HepG2 (cell line): ENCODE measurements around the gene SYNGAP1. TPM values are rescaled to one million over a fixed set of nuclear protein-coding genes. Genes with fewer than 3 reads are reported as not detected.

Experiments
- ATAC-seq: fragments of 200-7000 bp; cut with Tn5 transposase; 3 replicates; pipeline ENCODE4 v1.9.1; 2020; ENCODE audit warnings: mild to moderate bottlenecking, moderate library complexity
- BruUV-seq: library from RNA; stranded (reverse); fragments of 400-500 nt; replicated peaks from 2 replicates; lab custom pipeline; 2021; lab: Mats Ljungman, UMichigan
- CTCF ChIA-PET: fragments of 300-600 bp; formaldehyde crosslinking; extraction: SDS; loops from one replicate; lab custom pipeline; 2021; ENCODE audit warnings: low total read pairs, inconsistent platforms, low intra/inter-chr PET ratio; lab: Yijun Ruan, JAX
- POLR2A ChIA-PET: fragments of 350-600 bp; sonication (Branson Sonifier 250); formaldehyde crosslinking; loops from one replicate; lab custom pipeline; 2020; ENCODE audit warnings: antibody characterized with exemption, inconsistent platforms; lab: Yijun Ruan, JAX
- DNase-seq: peaks from one replicate; pipeline ENCODE4 v3.0.0-alpha.2; 2015; ENCODE audit warnings: low spot score
- FAIRE-seq: peaks from 3 replicates; lab custom pipeline; 2011; peaks lifted over from hg19 to GRCh38; lab: Jason Lieb, UNC
- H2AFZ ChIP-seq: one replicate; pipeline ENCODE4 v1.6.1; 2011; ENCODE audit warnings: low read length, inconsistent platforms
- H3K27ac ChIP-seq: fragments of 300-600 bp; 3 replicates; pipeline ENCODE4 v1.8.0; 2011; ENCODE audit warnings: mixed run types, mild to moderate bottlenecking, mixed read lengths, low read length, inconsistent platforms; ENCODE audit not compliant: insufficient read depth; ENCODE audit errors: extremely low read length
- H3K27me3 ChIP-seq, 2 experiments: fragments of 200-600 bp in 1 of 2; 2 replicates in 1 of 2; 3 replicates in 1 of 2; pipeline versions ENCODE4 v1.6.0 to v1.8.0; 2011; ENCODE audit warnings: low read length in 2 of 2, mild to moderate bottlenecking in 2 of 2, moderate library complexity in 2 of 2, inconsistent platforms in 1 of 2; ENCODE audit not compliant: insufficient read depth in 2 of 2, control insufficient read depth in 1 of 2
- H3K36me3 ChIP-seq, 2 experiments: fragments of 200-600 bp in 1 of 2; replicated peaks in 1 of 2; 2 replicates in 1 of 2; 3 replicates in 1 of 2; pipeline versions ENCODE4 v1.5.1 to v1.8.0; 2011; ENCODE audit warnings: low read length in 2 of 2, inconsistent platforms in 1 of 2; ENCODE audit not compliant: insufficient read depth in 2 of 2, control insufficient read depth in 1 of 2
- H3K4me1 ChIP-seq: 2 replicates; pipeline ENCODE4 v1.5.1; 2012; ENCODE audit warnings: low read length, inconsistent platforms; ENCODE audit not compliant: insufficient read depth
- H3K4me2 ChIP-seq: 2 replicates; pipeline ENCODE4 v1.6.0; 2011; ENCODE audit warnings: low read depth, low read length, inconsistent platforms
- H3K4me3 ChIP-seq, 3 experiments: fragments of 200-600 bp in 1 of 3; sonication (generic), shearing (Covaris generic) in 1 of 3; replicated peaks in 1 of 3; 2 replicates each; pipeline ENCODE4 v1.5.1; 2011 to 2016; ENCODE audit warnings: low read length in 3 of 3, inconsistent platforms in 2 of 3, low read depth in 2 of 3, mild to moderate bottlenecking in 2 of 3, control low read depth in 1 of 3, mixed read lengths in 1 of 3; ENCODE audit not compliant: insufficient read depth in 1 of 3
- H3K79me2 ChIP-seq: one replicate; pipeline ENCODE4 v1.6.1; 2011; ENCODE audit warnings: low read length, inconsistent platforms; ENCODE audit not compliant: insufficient read depth
- H3K9ac ChIP-seq: 2 replicates; pipeline ENCODE4 v1.6.0; 2011; ENCODE audit warnings: mild to moderate bottlenecking, low read depth, low read length, inconsistent platforms; ENCODE audit not compliant: insufficient read depth
- H3K9me3 ChIP-seq: 2 replicates; pipeline ENCODE4 v1.5.1; 2012; ENCODE audit warnings: mild to moderate bottlenecking, low read length
- H4K20me1 ChIP-seq: 2 replicates; pipeline ENCODE4 v1.6.0; 2011; ENCODE audit warnings: inconsistent platforms, mild to moderate bottlenecking, low read length, moderate library complexity; ENCODE audit not compliant: insufficient read depth
- HMG20B ChIP-seq: conservative IDR thresholded peaks from 2 replicates; pipeline ENCODE4 v1.6.1; 2016; ENCODE audit warnings: missing genetic modification reagents, missing compliant biosample characterization
- KLF12 ChIP-seq: sonication (generic); formaldehyde crosslinking; IDR thresholded peaks from 2 replicates; pipeline ENCODE4 v1.4.0; 2020; ENCODE audit warnings: missing genetic modification reagents, borderline replicate concordance
- KMT2B ChIP-seq: IDR thresholded peaks from 2 replicates; pipeline ENCODE4 v1.6.1; 2016; ENCODE audit warnings: missing genetic modification reagents, missing compliant biosample characterization
- MIXL1 ChIP-seq: IDR thresholded peaks from 2 replicates; pipeline ENCODE4 v1.6.1; 2016
- ONECUT2 ChIP-seq: sonication (generic); formaldehyde crosslinking; IDR thresholded peaks from 2 replicates; pipeline ENCODE4 v1.4.0; 2020; ENCODE audit warnings: missing genetic modification reagents
- RFXANK ChIP-seq: IDR thresholded peaks from 2 replicates; pipeline ENCODE4 v1.6.1; 2016
- SCMH1 ChIP-seq: sonication (generic); formaldehyde crosslinking; IDR thresholded peaks from 2 replicates; pipeline ENCODE4 v1.9.0; 2021; ENCODE audit warnings: missing genetic modification reagents, mild to moderate bottlenecking, borderline replicate concordance
- SIN3A ChIP-seq: IDR thresholded peaks from 2 replicates; pipeline ENCODE4 v1.6.1; 2011; ENCODE audit warnings: low read depth, mild to moderate bottlenecking, control low read depth, low read length, borderline replicate concordance
- SIN3B ChIP-seq: fragments of 150-350 bp; IDR thresholded peaks from 2 replicates; pipeline ENCODE4 v1.6.1; 2014; ENCODE audit warnings: low read length
- STAG1 ChIP-seq: sonication (generic); formaldehyde crosslinking; IDR thresholded peaks from 2 replicates; pipeline ENCODE4 v1.4.0; 2020; ENCODE audit warnings: missing genetic modification reagents
- TOPORS ChIP-seq: sonication (generic); formaldehyde crosslinking; IDR thresholded peaks from 2 replicates; pipeline ENCODE4 v1.8.0; 2023; ENCODE audit warnings: mild to moderate bottlenecking, missing genetic modification reagents
- ZNF331 ChIP-seq: sonication (generic); formaldehyde crosslinking; IDR thresholded peaks from 2 replicates; pipeline ENCODE4 v1.4.0; 2020; ENCODE audit warnings: missing genetic modification reagents
- ZNF781 ChIP-seq: sonication (generic); formaldehyde crosslinking; IDR thresholded peaks from 2 replicates; pipeline ENCODE4 v1.5.1; 2020; ENCODE audit warnings: borderline replicate concordance, mild to moderate bottlenecking, missing genetic modification reagents; ENCODE audit errors: not compliant biosample characterization
- ZSCAN21 ChIP-seq: sonication (generic); formaldehyde crosslinking; IDR thresholded peaks from 2 replicates; pipeline ENCODE4 v1.8.0; 2022; ENCODE audit warnings: mild to moderate bottlenecking, missing genetic modification reagents, moderate library complexity, borderline replicate concordance
- WGBS: methylation state at CpG from one replicate; pipeline ENCODE4 v1.1.6; 2017; ENCODE audit warnings: low lambda C conversion rate; 5-methylcytosine and 5-hydroxymethylcytosine counted together
- in situ Hi-C: cut with HindIII; loops from 2 replicates; pipeline ENCODE4 v1.10.0; 2017; ENCODE audit warnings: low pct_unique_long_range_greater_than_20kb; ENCODE audit not compliant: extremely low pct_ligation_motif_present
- intact Hi-C: fragments of 100-400 bp; cut with micrococcal nuclease; formaldehyde crosslinking; loops from one replicate; pipeline ENCODE4 v1.10.0; 2022; ENCODE audit not compliant: unreplicated experiment
- polyA plus RNA-seq, 8 experiments: library from polyadenylated mRNA; depleted of rRNA in 3 of 8; stranded (reverse) in 7 of 8; unstranded in 1 of 8; fragments of >200 nt; fragmentation: Illumina TruSeq in 4 of 8; extraction: Trizol in 4 of 8; gene quantifications; 2 replicates each; pipeline versions ENCODE4 v1.2.1 to v1.2.3, GENCODE V29; 2011 to 2016; ENCODE audit warnings: low read depth in 4 of 8, missing spikeins in 1 of 8, mixed read lengths in 1 of 8; ENCODE audit not compliant: insufficient read depth in 1 of 8
- total RNA-seq, 5 experiments: library from RNA; depleted of rRNA; stranded (reverse); fragments of >200 nt; fragmentation: Illumina TruSeq; extraction: Trizol; gene quantifications; 2 replicates each; pipeline ENCODE4 v1.2.3, GENCODE V29; 2016; ENCODE audit warnings: low read depth in 1 of 5
- TF ChIP-seq, protein P1 (sequence below): sonication (generic); formaldehyde crosslinking; IDR thresholded peaks from 2 replicates; pipeline ENCODE4 v1.5.0; 2020; ENCODE audit warnings: mild to moderate bottlenecking, missing genetic modification reagents, moderate library complexity
- TF ChIP-seq, protein P2 (sequence below): sonication (generic); formaldehyde crosslinking; IDR thresholded peaks from 2 replicates; pipeline ENCODE4 v1.4.0; 2020; ENCODE audit warnings: missing genetic modification reagents
- TF ChIP-seq, protein P3 (sequence below): sonication (generic); formaldehyde crosslinking; conservative IDR thresholded peaks from 2 replicates; pipeline ENCODE4 v1.5.0; 2020; ENCODE audit warnings: missing genetic modification reagents

SYNGAP1 gene
- total and polyA plus RNA-seq, 2 of the 13 experiments (the other 11 are each of a cell fraction or from before 2014, with no cell fraction given): 0.75 to 1.1 TPM

DNA sequence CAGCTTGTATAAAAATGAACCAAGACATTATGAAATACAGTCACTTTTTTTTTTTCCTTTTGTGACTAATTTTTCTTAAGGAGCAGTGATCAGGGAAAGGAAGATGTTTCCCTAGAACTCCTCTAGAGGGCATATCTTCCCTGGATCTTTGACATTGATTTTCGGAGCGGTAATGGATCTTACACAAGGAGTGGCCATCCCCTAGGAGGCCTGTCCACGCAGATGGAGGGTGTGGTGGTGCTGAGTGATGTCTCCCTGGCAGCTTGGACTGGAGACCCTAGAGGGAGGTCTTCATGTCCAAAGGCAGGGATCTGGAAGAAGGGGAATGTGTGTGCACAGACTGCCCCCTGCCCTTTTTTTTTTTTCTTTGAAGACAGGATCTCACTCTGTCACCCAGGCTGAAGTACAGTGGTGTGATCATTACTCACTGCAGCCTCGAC lies 35.3 kb upstream of the SYNGAP1 start:
- Histone ChIP-seq H3K9ac (no peak overlapping the region), H3K9me3 (no peaks in the 10 kb centered on the region), H2AFZ (no peak overlapping the region), H4K20me1 (no peaks in the 10 kb centered on the region), H3K79me2 (no peaks in the 10 kb centered on the region), H3K27ac (no peak overlapping the region), H3K27me3 (no peaks in the 10 kb centered on the region), H3K4me3 (no peak overlapping the region), H3K4me2 (no peak overlapping the region), H3K4me1 (peaks cover 9% of the 10 kb centered on the region), H3K36me3 (no peaks in the 10 kb centered on the region)
- POLR2A ChIA-PET: no interaction called here
- no peak for FAIRE-seq
- BruUV-seq: no TSS peak
- intact Hi-C loops: no loop called here
- DNase-seq: no peak
- ATAC-seq: peak; percentile 37; the same call in 2 of the 3 replicates
- TF ChIP-seq ZNF781 (CRISPR knock-in tag) (no peak), STAG1 (CRISPR knock-in tag) (peak; percentile 41), KLF12 (CRISPR knock-in tag) (no peak), ONECUT2 (CRISPR knock-in tag) (peak; percentile 29; the same call in 1 of the 2 replicates), TOPORS (no peak)
- TF ChIP-seq, protein P1, sequence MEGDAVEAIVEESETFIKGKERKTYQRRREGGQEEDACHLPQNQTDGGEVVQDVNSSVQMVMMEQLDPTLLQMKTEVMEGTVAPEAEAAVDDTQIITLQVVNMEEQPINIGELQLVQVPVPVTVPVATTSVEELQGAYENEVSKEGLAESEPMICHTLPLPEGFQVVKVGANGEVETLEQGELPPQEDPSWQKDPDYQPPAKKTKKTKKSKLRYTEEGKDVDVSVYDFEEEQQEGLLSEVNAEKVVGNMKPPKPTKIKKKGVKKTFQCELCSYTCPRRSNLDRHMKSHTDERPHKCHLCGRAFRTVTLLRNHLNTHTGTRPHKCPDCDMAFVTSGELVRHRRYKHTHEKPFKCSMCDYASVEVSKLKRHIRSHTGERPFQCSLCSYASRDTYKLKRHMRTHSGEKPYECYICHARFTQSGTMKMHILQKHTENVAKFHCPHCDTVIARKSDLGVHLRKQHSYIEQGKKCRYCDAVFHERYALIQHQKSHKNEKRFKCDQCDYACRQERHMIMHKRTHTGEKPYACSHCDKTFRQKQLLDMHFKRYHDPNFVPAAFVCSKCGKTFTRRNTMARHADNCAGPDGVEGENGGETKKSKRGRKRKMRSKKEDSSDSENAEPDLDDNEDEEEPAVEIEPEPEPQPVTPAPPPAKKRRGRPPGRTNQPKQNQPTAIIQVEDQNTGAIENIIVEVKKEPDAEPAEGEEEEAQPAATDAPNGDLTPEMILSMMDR (CRISPR knock-in tag): peak; percentile 42
- WGBS: 2% methylated on average over 4 of the region's 4 CpGs
- in situ Hi-C loops: no loop called here
- CTCF ChIA-PET: interaction anchor here (1.2 kb wide), 1 partner anchor 107 kb away, joined by 3 read pairs; no protein-coding TSS in a partner anchor

DNA sequence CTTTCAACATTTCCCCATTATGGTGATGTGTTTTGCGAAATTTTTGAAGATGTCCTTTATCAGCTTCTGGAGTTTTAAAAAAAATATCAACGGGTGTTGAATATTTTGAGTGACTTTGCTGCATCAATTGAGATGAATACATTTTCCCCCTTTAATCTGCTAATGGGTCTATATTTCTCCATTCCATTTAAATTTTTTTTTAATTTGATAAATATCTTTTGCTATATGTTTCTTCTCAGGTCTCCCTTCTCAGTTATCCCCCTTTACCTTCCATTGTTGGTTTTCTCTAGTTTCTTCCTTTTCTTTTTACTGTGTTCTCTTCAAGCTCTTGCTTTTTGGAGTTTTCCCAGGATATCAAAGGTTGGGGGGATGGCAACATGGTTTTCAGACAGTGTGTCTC lies 29.7 kb upstream of the SYNGAP1 start:
- ChIA-PET CTCF (no interaction called here), POLR2A (interaction anchor here (1.1 to 1.5 kb wide), 4 partner anchors 28 to 118 kb away, joined by 4 to 8 read pairs (median 6); partner anchors contain the start of genes CUTA, RPS18, VPS52 and ZBTB9)
- Histone ChIP-seq H3K27me3 (no peaks in the 10 kb centered on the region; a peak in 1 of 5 replicates), H4K20me1 (no peaks in the 10 kb centered on the region), H2AFZ (no peak overlapping the region), H3K36me3 (no peaks in the 10 kb centered on the region; a peak in 1 of 5 replicates), H3K27ac (no peak overlapping the region), H3K4me3 (no peak overlapping the region), H3K4me2 (no peak overlapping the region), H3K9ac (no peak overlapping the region), H3K9me3 (no peaks in the 10 kb centered on the region), H3K79me2 (peaks cover 34% of the 10 kb centered on the region), H3K4me1 (peaks cover 37% of the 10 kb centered on the region)
- ATAC-seq (no peak), FAIRE-seq (no peak), DNase-seq (no peak)
- intact Hi-C loops (loop anchor here (5.0 kb wide), 1 partner anchor 193 kb away; no protein-coding TSS in a partner anchor), in situ Hi-C loops (no loop called here)
- BruUV-seq: no TSS peak
- 94% methylated on average over 2 of the region's 2 CpGs for WGBS
- TF ChIP-seq SCMH1 (CRISPR knock-in tag) (no peak), MIXL1 (CRISPR knock-in tag) (no peak), ZSCAN21 (CRISPR knock-in tag) (no peak), SIN3A (no peak), RFXANK (CRISPR knock-in tag) (no peak), KMT2B (CRISPR knock-in tag) (no peak), HMG20B (no peak), SIN3B (no peak), ZNF331 (CRISPR knock-in tag) (no peak)
- TF ChIP-seq, protein P2, sequence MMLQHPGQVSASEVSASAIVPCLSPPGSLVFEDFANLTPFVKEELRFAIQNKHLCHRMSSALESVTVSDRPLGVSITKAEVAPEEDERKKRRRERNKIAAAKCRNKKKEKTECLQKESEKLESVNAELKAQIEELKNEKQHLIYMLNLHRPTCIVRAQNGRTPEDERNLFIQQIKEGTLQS (CRISPR knock-in tag): no peak
- TF ChIP-seq, protein P3, sequence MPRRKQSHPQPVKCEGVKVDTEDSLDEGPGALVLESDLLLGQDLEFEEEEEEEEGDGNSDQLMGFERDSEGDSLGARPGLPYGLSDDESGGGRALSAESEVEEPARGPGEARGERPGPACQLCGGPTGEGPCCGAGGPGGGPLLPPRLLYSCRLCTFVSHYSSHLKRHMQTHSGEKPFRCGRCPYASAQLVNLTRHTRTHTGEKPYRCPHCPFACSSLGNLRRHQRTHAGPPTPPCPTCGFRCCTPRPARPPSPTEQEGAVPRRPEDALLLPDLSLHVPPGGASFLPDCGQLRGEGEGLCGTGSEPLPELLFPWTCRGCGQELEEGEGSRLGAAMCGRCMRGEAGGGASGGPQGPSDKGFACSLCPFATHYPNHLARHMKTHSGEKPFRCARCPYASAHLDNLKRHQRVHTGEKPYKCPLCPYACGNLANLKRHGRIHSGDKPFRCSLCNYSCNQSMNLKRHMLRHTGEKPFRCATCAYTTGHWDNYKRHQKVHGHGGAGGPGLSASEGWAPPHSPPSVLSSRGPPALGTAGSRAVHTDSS (CRISPR knock-in tag): no peak
